BJ (cell line): ENCODE measurements around the gene CCL27. TPM values are rescaled to one million over a fixed set of nuclear protein-coding genes. Genes with fewer than 3 reads are reported as not detected.

Experiments used
- CTCF ChIA-PET: fragments of 350-600 bp; formaldehyde crosslinking; extraction: SDS; loops from one replicate; lab custom pipeline; 2021; ENCODE audit warnings: antibody characterized with exemption, inconsistent platforms; lab: Yijun Ruan, JAX
- POLR2A ChIA-PET: fragments of 300-600 bp; sonication (Branson Sonifier 250); formaldehyde crosslinking; extraction: SDS; loops from one replicate; lab custom pipeline; 2021; ENCODE audit warnings: antibody characterized with exemption; lab: Charles Lee
- DNase-seq: peaks from one replicate; pipeline ENCODE4 v3.0.0-alpha.2; 2011; ENCODE audit warnings: low read depth
- H3K27me3 ChIP-seq: 2 replicates; pipeline ENCODE4 v1.6.0; 2011; ENCODE audit warnings: low read length; ENCODE audit not compliant: control insufficient read depth, insufficient read depth
- H3K36me3 ChIP-seq: 2 replicates; pipeline ENCODE4 v1.5.1; 2011; ENCODE audit warnings: low read length; ENCODE audit not compliant: control insufficient read depth, insufficient read depth
- H3K4me3 ChIP-seq: 2 replicates; pipeline ENCODE4 v1.5.1; 2011; ENCODE audit warnings: low read depth, mild to moderate bottlenecking, control low read depth, low read length
- polyA plus RNA-seq: library from polyadenylated mRNA; depleted of rRNA; stranded (reverse); fragments of >200 nt; gene quantifications from 2 replicates; pipeline ENCODE4 v1.2.3, GENCODE V29; 2011
- TF ChIP-seq, protein P1 (sequence below): IDR thresholded peaks from 2 replicates; pipeline ENCODE4 v1.5.1; 2011; ENCODE audit warnings: low read depth, mild to moderate bottlenecking, control low read depth, inconsistent platforms, low read length, moderate library complexity; ENCODE audit not compliant: insufficient read depth

Gene CCL27
- polyA plus RNA-seq, 1 experiment: 0.12 TPM

GRCh38 chr9:34635556-34635955, 26.9 kb downstream of the CCL27 start:
- no peak overlapping the region for H3K4me3 ChIP-seq
- ChIA-PET POLR2A (no interaction called here), CTCF (interaction anchor here (0.9 to 9.7 kb wide), 12 partner anchors 10 to 232 kb away, joined by 5 to 112 read pairs (median 21); partner anchors contain the start of genes DCTN3, GALT, IL11RA and RPP25L)
- TF ChIP-seq, protein P1, sequence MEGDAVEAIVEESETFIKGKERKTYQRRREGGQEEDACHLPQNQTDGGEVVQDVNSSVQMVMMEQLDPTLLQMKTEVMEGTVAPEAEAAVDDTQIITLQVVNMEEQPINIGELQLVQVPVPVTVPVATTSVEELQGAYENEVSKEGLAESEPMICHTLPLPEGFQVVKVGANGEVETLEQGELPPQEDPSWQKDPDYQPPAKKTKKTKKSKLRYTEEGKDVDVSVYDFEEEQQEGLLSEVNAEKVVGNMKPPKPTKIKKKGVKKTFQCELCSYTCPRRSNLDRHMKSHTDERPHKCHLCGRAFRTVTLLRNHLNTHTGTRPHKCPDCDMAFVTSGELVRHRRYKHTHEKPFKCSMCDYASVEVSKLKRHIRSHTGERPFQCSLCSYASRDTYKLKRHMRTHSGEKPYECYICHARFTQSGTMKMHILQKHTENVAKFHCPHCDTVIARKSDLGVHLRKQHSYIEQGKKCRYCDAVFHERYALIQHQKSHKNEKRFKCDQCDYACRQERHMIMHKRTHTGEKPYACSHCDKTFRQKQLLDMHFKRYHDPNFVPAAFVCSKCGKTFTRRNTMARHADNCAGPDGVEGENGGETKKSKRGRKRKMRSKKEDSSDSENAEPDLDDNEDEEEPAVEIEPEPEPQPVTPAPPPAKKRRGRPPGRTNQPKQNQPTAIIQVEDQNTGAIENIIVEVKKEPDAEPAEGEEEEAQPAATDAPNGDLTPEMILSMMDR: no peak
- DNase-seq: no peak
- H3K36me3 ChIP-seq: no peaks in the 10 kb centered on the region
- H3K27me3 ChIP-seq: peaks cover 3% of the 10 kb centered on the region; the same call in 1 of the 2 replicates

DNA sequence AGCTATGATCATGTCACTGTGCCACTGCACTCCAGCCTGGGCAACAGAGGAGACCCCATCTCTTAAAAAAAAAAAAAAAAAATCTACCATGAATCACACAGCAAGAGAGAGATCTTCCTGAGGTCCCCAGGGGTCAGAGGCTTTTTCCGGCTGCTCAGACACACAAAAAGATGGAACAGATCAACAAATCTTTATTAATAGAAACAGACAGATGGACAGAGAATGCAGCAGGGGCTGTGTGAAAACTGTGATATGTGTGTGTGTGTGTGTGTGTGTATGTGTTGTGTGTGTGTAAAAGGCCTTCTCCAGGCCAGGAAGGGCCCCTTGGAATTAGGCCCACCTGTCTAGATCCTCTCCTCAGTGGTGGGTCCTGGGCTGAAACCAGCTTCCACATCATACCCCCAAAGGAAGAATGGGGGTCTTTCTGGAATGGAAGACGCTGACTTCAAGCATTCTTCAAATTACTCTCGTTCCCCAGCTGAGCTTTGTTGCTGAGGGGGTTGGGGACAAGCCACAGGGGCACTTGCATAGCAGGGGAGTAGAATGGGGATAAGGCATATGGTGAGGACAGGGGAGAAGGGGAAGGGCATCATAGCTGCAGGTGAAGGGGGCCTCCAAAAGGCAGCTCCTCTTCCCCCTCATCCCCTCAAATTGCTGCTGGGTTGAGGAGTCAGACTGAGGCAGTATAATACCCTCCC, 27.8 kb downstream of the CCL27 start:
- POLR2A ChIA-PET: no interaction called here
- DNase-seq: no peak
- TF ChIP-seq, protein P1: no peak
- Histone ChIP-seq H3K4me3 (no peak overlapping the region), H3K36me3 (no peaks in the 10 kb centered on the region), H3K27me3 (peaks cover 9% of the 10 kb centered on the region)
- CTCF ChIA-PET: interaction anchor here (0.6 to 9.7 kb wide), 25 partner anchors 11 to 1380 kb away, joined by 3 to 112 read pairs (median 5); partner anchors contain the start of genes DCTN3, GALT, IL11RA and RPP25L

DNA sequence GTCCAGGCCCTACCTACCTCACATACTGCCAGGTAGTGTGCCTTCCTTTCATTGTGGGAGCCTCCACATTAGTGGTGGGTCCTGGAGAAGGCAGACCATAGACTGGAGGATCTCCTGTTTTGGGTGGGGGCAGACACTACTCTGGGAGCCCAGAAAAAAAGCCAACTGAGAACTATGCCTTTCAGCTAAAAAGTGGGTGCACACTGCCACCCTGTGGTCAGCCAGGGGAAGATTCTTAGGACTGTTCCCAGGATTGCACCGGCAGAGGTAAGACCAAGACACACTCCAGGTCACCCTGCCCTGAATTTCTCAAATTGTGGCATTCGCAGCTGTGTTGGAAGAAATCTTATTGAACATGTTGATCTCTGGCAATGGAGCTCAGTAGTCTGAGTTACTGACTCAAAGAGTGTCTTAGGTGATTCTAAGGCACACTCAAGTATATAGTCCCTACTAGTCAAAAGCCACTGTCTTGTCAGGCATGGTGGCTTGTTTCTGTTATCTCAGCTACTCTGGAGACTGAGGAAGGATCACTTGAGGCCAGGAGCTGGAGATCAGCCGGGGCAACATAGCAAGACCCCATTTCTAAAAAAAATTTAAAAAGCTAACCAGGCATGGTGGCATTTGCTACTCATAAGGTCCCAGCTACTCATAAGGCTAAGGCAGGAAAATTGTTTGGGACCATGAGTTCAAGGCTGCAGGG, 28.5 kb downstream of the CCL27 start:
- POLR2A ChIA-PET: no interaction called here
- CTCF ChIA-PET: interaction anchor here (0.6 to 9.7 kb wide), 23 partner anchors 10 to 1381 kb away, joined by 3 to 112 read pairs (median 5); partner anchors contain the start of genes DCTN3, GALT, IL11RA and RPP25L
- TF ChIP-seq, protein P1: peak; percentile 88
- Histone ChIP-seq H3K27me3 (peaks cover 14% of the 10 kb centered on the region), H3K36me3 (no peaks in the 10 kb centered on the region), H3K4me3 (no peak overlapping the region)
- DNase-seq: no peak

- no peak overlapping the region for H3K4me3 ChIP-seq
- CTCF ChIA-PET: interaction anchor here (0.9 to 9.7 kb wide), 17 partner anchors 9 to 202 kb away, joined by 3 to 112 read pairs (median 12); partner anchors contain the start of genes DCTN3, GALT and RPP25L
- POLR2A ChIA-PET: no interaction called here
These were observed 29.3 kb downstream of the CCL27 start for GRCh38 chr9:34633166-34633565.

More at GRCh38 chr9:34633166-34633565, 29.3 kb downstream of the CCL27 start:
- peaks cover 19% of the 10 kb centered on the region for H3K27me3 ChIP-seq
- TF ChIP-seq, protein P1: no peak
- DNase-seq: no peak
- H3K36me3 ChIP-seq: no peaks in the 10 kb centered on the region
